H9 (cell line): ENCODE results near the gene ITGA7. TPM values are rescaled to one million over a fixed set of nuclear protein-coding genes. Genes with fewer than 3 reads are reported as not detected.

ENCODE experiments used
- DNase-seq: peaks from one replicate; pipeline ENCODE4 v3.0.0-alpha.2; 2017
- H2AFZ ChIP-seq: one replicate; pipeline ENCODE4 v1.6.1; 2013; ENCODE audit warnings: mild to moderate bottlenecking, low read length, control low read depth, moderate library complexity
- H2AK5ac ChIP-seq: 2 replicates; pipeline ENCODE4 v1.6.1; 2013; ENCODE audit warnings: low read length, control low read depth, mixed read lengths; ENCODE audit not compliant: insufficient read length
- H2BK120ac ChIP-seq: one replicate; pipeline ENCODE4 v1.6.1; 2013; ENCODE audit warnings: low read depth, mild to moderate bottlenecking, low read length, control low read depth, inconsistent platforms; ENCODE audit not compliant: poor library complexity, severe bottlenecking
- H2BK12ac ChIP-seq: 2 replicates; pipeline ENCODE4 v1.6.1; 2013; ENCODE audit warnings: low read length, control low read depth, mixed read lengths, low read depth; ENCODE audit not compliant: insufficient read length
- H2BK15ac ChIP-seq: 2 replicates; pipeline ENCODE4 v1.6.1; 2013; ENCODE audit warnings: low read depth, low read length, control low read depth
- H2BK20ac ChIP-seq: one replicate; pipeline ENCODE4 v1.6.1; 2013; ENCODE audit warnings: low read depth, mild to moderate bottlenecking, low read length, control low read depth, inconsistent platforms; ENCODE audit not compliant: poor library complexity, severe bottlenecking
- H2BK5ac ChIP-seq: 2 replicates; pipeline ENCODE4 v1.6.1; 2013; ENCODE audit warnings: low read length, control low read depth, mixed read lengths; ENCODE audit not compliant: insufficient read length
- H3K14ac ChIP-seq: 2 replicates; pipeline ENCODE4 v1.6.1; 2013; ENCODE audit warnings: low read length, control low read depth; ENCODE audit not compliant: insufficient read depth
- H3K18ac ChIP-seq: 2 replicates; pipeline ENCODE4 v1.6.1; 2013; ENCODE audit warnings: low read depth, mild to moderate bottlenecking, mixed read lengths, low read length, control low read depth; ENCODE audit not compliant: insufficient read length
- H3K23ac ChIP-seq: 2 replicates; pipeline ENCODE4 v1.6.1; 2013; ENCODE audit warnings: low read length, control low read depth, mixed read lengths, low read depth; ENCODE audit not compliant: insufficient read length
- H3K23me2 ChIP-seq: 2 replicates; pipeline ENCODE4 v1.6.1; 2013; ENCODE audit warnings: low read depth, mild to moderate bottlenecking, mixed read lengths, low read length, control low read depth; ENCODE audit not compliant: insufficient read length, poor library complexity, severe bottlenecking
- H3K27ac ChIP-seq: 2 replicates; pipeline ENCODE4 v1.5.1; 2013; ENCODE audit warnings: low read length, control low read depth, mixed read lengths, low read depth; ENCODE audit not compliant: insufficient read length
- H3K27me3 ChIP-seq: 2 replicates; pipeline ENCODE4 v1.6.1; 2013; ENCODE audit warnings: low read length, control low read depth, inconsistent platforms; ENCODE audit not compliant: insufficient read depth
- H3K4ac ChIP-seq: 2 replicates; pipeline ENCODE4 v1.6.1; 2013; ENCODE audit warnings: low read depth, mild to moderate bottlenecking, control low read depth, inconsistent platforms, low read length, moderate library complexity
- H3K4me1 ChIP-seq: 2 replicates; pipeline ENCODE4 v1.6.1; 2013; ENCODE audit warnings: low read length, control low read depth, inconsistent platforms; ENCODE audit not compliant: insufficient read depth
- H3K4me2 ChIP-seq: 2 replicates; pipeline ENCODE4 v1.6.1; 2013; ENCODE audit warnings: low read length, control low read depth, mixed read lengths; ENCODE audit not compliant: insufficient read length, insufficient read depth
- H3K56ac ChIP-seq: 2 replicates; pipeline ENCODE4 v1.6.1; 2013; ENCODE audit warnings: low read depth, mild to moderate bottlenecking, mixed read lengths, low read length, control low read depth; ENCODE audit not compliant: insufficient read length
- H3K79me1 ChIP-seq: 2 replicates; pipeline ENCODE4 v1.6.1; 2013; ENCODE audit warnings: low read depth, mild to moderate bottlenecking, moderate library complexity, low read length, control low read depth, inconsistent platforms; ENCODE audit not compliant: insufficient read depth, poor library complexity, severe bottlenecking
- H3K79me2 ChIP-seq: 2 replicates; pipeline ENCODE4 v1.6.1; 2013; ENCODE audit warnings: low read length, control low read depth, inconsistent platforms; ENCODE audit not compliant: insufficient read depth
- H3K9ac ChIP-seq: 2 replicates; pipeline ENCODE4 v1.6.1; 2013; ENCODE audit warnings: low read length, control low read depth, mixed read lengths; ENCODE audit not compliant: insufficient read length; ENCODE audit errors: extremely low read depth
- H3K9me3 ChIP-seq: one replicate; pipeline ENCODE4 v1.6.1; 2013; ENCODE audit warnings: low read depth, low read length, inconsistent platforms; ENCODE audit not compliant: control insufficient read depth
- H3T11ph ChIP-seq: one replicate; pipeline ENCODE4 v1.6.1; 2013; ENCODE audit warnings: mild to moderate bottlenecking, low read length, control low read depth, inconsistent platforms
- H4K20me1 ChIP-seq: one replicate; pipeline ENCODE4 v1.6.1; 2013; ENCODE audit not compliant: control insufficient read depth, insufficient read length, insufficient read depth
- H4K5ac ChIP-seq: 2 replicates; pipeline ENCODE4 v1.6.1; 2013; ENCODE audit warnings: low read depth, mild to moderate bottlenecking, mixed read lengths, low read length, control low read depth; ENCODE audit not compliant: insufficient read length
- H4K8ac ChIP-seq: replicated peaks from 2 replicates; pipeline ENCODE4 v1.6.1; 2013; ENCODE audit warnings: low read length, control low read depth, mixed read lengths, low read depth; ENCODE audit not compliant: insufficient read length
- H4K91ac ChIP-seq: 2 replicates; pipeline ENCODE4 v1.6.1; 2013; ENCODE audit warnings: low read depth, mild to moderate bottlenecking, moderate library complexity, mixed read lengths, low read length, control low read depth; ENCODE audit not compliant: insufficient read length
- H3K27ac Mint-ChIP-seq, 3 experiments: 2 replicates in 2 of 3; 3 replicates in 1 of 3; pipeline ENCODE4 v1.8.0; 2020 to 2021; ENCODE audit warnings: mixed read lengths in 3 of 3, mild to moderate bottlenecking in 1 of 3, moderate library complexity in 1 of 3
- H3K27me3 Mint-ChIP-seq: 2 replicates; pipeline ENCODE4 v1.8.0; 2021; ENCODE audit warnings: low read depth, mild to moderate bottlenecking, moderate library complexity, mixed read lengths
- H3K36me3 Mint-ChIP-seq, 3 experiments: 2 replicates in 2 of 3; 3 replicates in 1 of 3; pipeline ENCODE4 v1.8.0; 2020 to 2021; ENCODE audit warnings: low read depth in 3 of 3, mixed read lengths in 3 of 3; ENCODE audit not compliant: insufficient read depth in 1 of 3
- H3K4me1 Mint-ChIP-seq, 2 experiments: 2 replicates each; pipeline ENCODE4 v1.8.0; 2020; ENCODE audit warnings: mixed read lengths in 2 of 2
- H3K4me3 Mint-ChIP-seq, 2 experiments: 2 replicates in 1 of 2; 3 replicates in 1 of 2; pipeline ENCODE4 v1.8.0; 2020 to 2021; ENCODE audit warnings: mild to moderate bottlenecking in 2 of 2, mixed read lengths in 2 of 2, moderate library complexity in 1 of 2
- H3K9me3 Mint-ChIP-seq, 2 experiments: 2 replicates in 1 of 2; 3 replicates in 1 of 2; pipeline ENCODE4 v1.8.0; 2020; ENCODE audit warnings: mild to moderate bottlenecking in 2 of 2, mixed read lengths in 2 of 2, moderate library complexity in 1 of 2
- WGBS: extraction: QIAGEN DNeasy Blood & Tissue Kit; methylation state at CpG from one replicate; pipeline ENCODE4 v1.1.7; 2013; ENCODE audit warnings: missing lambda C conversion rate, low lambda C conversion rate, mixed read lengths; ENCODE audit not compliant: insufficient read length; ENCODE audit errors: extremely low coverage; 5-methylcytosine and 5-hydroxymethylcytosine counted together
- total RNA-seq: library from RNA; stranded (reverse); gene quantifications from 2 replicates; pipeline ENCODE4 v1.2.1, GENCODE V29; 2021
- TF ChIP-seq, protein P1 (sequence below): fragments of 200-600 bp; sonication (generic); conservative IDR thresholded peaks from 3 replicates; pipeline ENCODE4 v1.8.0; 2021; ENCODE audit warnings: antibody characterized with exemption, mild to moderate bottlenecking

ITGA7 gene
- total RNA-seq, 1 experiment from 2014 or later = 119 TPM

- Histone ChIP-seq H3K9me3 (no peaks in the 10 kb centered on the region), H4K5ac (no peak overlapping the region), H3K23ac (no peak overlapping the region), H3K23me2 (no peaks in the 10 kb centered on the region), H3K56ac (no peak overlapping the region), H2BK15ac (no peak overlapping the region), H3K27me3 (no peaks in the 10 kb centered on the region), H3K4me2 (no peak overlapping the region), H3K4ac (no peak overlapping the region), H4K91ac (no peak overlapping the region), H2BK5ac (no peak overlapping the region), H4K20me1 (no peaks in the 10 kb centered on the region), H2BK120ac (no peak overlapping the region), H3K18ac (no peak overlapping the region), H3K79me2 (no peaks in the 10 kb centered on the region), H2AK5ac (no peak overlapping the region), H3K9ac (no peak overlapping the region), H2BK12ac (no peak overlapping the region), H3K27ac (no peak overlapping the region), H2BK20ac (no peak overlapping the region), H2AFZ (no peak overlapping the region), H3K79me1 (no peaks in the 10 kb centered on the region), H3T11ph (no peak overlapping the region), H3K4me1 (no peaks in the 10 kb centered on the region), H4K8ac (no peak overlapping the region), H3K14ac (no peak overlapping the region)
- Mint-ChIP-seq H3K4me3 (no peak overlapping the region), H3K9me3 (no peaks in the 10 kb centered on the region), H3K36me3 (no peaks in the 10 kb centered on the region), H3K4me1 (peaks cover 10% of the 10 kb centered on the region in 2 experiments), H3K27ac (no peak overlapping the region), H3K27me3 (peaks cover 11% of the 10 kb centered on the region)
- no CpG with 5 or more reads among the region's 6 CpGs for WGBS
- TF ChIP-seq, protein P1, sequence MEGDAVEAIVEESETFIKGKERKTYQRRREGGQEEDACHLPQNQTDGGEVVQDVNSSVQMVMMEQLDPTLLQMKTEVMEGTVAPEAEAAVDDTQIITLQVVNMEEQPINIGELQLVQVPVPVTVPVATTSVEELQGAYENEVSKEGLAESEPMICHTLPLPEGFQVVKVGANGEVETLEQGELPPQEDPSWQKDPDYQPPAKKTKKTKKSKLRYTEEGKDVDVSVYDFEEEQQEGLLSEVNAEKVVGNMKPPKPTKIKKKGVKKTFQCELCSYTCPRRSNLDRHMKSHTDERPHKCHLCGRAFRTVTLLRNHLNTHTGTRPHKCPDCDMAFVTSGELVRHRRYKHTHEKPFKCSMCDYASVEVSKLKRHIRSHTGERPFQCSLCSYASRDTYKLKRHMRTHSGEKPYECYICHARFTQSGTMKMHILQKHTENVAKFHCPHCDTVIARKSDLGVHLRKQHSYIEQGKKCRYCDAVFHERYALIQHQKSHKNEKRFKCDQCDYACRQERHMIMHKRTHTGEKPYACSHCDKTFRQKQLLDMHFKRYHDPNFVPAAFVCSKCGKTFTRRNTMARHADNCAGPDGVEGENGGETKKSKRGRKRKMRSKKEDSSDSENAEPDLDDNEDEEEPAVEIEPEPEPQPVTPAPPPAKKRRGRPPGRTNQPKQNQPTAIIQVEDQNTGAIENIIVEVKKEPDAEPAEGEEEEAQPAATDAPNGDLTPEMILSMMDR = no peak
- DNase-seq = no peak
Observed at GRCh38 chr12:55676707-55677106, 31.0 kb downstream of the ITGA7 start.
